RWPE2 (cell line): ENCODE data around the gene S100G.
A peak's percentile ranks its signal among the peaks of the same experiment; 100 is the strongest.

ENCODE experiments used
- ATAC-seq: fragments of 200-7000 bp; cut with Tn5 transposase; 3 replicates; pipeline ENCODE4 v1.9.1; 2021; ENCODE audit warnings: low read depth
- DNase-seq: peaks from one replicate; pipeline ENCODE4 v3.0.0-alpha.2; 2020; ENCODE audit warnings: low spot score
- H3K27ac ChIP-seq: fragments of 450-650 bp; 2 replicates; pipeline ENCODE4 v1.5.1; 2017; ENCODE audit warnings: mild to moderate bottlenecking; ENCODE audit not compliant: poor library complexity, severe bottlenecking
- H3K27me3 ChIP-seq: fragments of 250-450 bp; sonication (Bioruptor Pico); 2 replicates; pipeline ENCODE4 v1.5.1; 2021; ENCODE audit warnings: mild to moderate bottlenecking, moderate library complexity; ENCODE audit not compliant: insufficient read depth, poor library complexity, severe bottlenecking
- H3K36me3 ChIP-seq: fragments of 250-450 bp; sonication (Bioruptor Pico); 2 replicates; pipeline ENCODE4 v1.5.1; 2020; ENCODE audit warnings: low read depth, mild to moderate bottlenecking, moderate library complexity
- H3K4me1 ChIP-seq: fragments of 250-450 bp; sonication (Bioruptor Pico); 2 replicates; pipeline ENCODE4 v1.5.1; 2021; ENCODE audit warnings: mild to moderate bottlenecking, moderate library complexity; ENCODE audit not compliant: insufficient read depth, poor library complexity, severe bottlenecking
- H3K4me3 ChIP-seq: fragments of 250-450 bp; sonication (Bioruptor Pico); 2 replicates; pipeline ENCODE4 v1.5.1; 2021; ENCODE audit warnings: mild to moderate bottlenecking, moderate library complexity; ENCODE audit not compliant: severe bottlenecking
- H3K9me3 ChIP-seq: fragments of 250-450 bp; sonication (Bioruptor Pico); 2 replicates; pipeline ENCODE4 v1.5.1; 2021; ENCODE audit warnings: mild to moderate bottlenecking, moderate library complexity; ENCODE audit not compliant: severe bottlenecking
- TF ChIP-seq, protein P1 (sequence below): fragments of 450-650 bp; IDR thresholded peaks from one replicate; pipeline ENCODE4 v1.5.1; 2017; ENCODE audit warnings: mild to moderate bottlenecking, moderate library complexity; ENCODE audit not compliant: poor library complexity, severe bottlenecking

Gene S100G

DNA sequence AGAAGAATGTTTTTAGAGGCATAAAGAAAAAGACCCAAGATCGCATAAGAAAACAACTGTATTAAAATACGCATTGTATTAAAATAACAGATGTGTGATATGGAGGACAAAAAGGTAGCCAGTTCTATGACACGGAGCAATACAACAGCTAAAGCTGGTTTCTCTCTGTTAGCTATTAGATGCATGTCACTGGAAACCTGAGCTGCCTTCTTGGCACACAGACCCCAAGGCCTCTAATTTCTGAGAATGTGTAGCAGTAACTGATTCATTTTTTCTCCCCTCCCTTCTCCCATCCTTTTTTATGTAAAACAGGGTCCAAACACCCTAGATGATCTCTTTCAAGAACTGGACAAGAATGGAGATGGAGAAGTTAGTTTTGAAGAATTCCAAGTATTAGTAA is 4.1 kb downstream of the S100G start:
- no peak for ATAC-seq
- no peak overlapping the region for H3K4me3 ChIP-seq
- H3K4me1 ChIP-seq: peaks cover 9% of the 10 kb centered on the region
- no peaks in the 10 kb centered on the region for H3K36me3 ChIP-seq
- TF ChIP-seq, protein P1, sequence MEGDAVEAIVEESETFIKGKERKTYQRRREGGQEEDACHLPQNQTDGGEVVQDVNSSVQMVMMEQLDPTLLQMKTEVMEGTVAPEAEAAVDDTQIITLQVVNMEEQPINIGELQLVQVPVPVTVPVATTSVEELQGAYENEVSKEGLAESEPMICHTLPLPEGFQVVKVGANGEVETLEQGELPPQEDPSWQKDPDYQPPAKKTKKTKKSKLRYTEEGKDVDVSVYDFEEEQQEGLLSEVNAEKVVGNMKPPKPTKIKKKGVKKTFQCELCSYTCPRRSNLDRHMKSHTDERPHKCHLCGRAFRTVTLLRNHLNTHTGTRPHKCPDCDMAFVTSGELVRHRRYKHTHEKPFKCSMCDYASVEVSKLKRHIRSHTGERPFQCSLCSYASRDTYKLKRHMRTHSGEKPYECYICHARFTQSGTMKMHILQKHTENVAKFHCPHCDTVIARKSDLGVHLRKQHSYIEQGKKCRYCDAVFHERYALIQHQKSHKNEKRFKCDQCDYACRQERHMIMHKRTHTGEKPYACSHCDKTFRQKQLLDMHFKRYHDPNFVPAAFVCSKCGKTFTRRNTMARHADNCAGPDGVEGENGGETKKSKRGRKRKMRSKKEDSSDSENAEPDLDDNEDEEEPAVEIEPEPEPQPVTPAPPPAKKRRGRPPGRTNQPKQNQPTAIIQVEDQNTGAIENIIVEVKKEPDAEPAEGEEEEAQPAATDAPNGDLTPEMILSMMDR: no peak
- H3K9me3 ChIP-seq: no peaks in the 10 kb centered on the region
- no peaks in the 10 kb centered on the region for H3K27me3 ChIP-seq
- no peak overlapping the region for H3K27ac ChIP-seq
- DNase-seq: no peak

DNA sequence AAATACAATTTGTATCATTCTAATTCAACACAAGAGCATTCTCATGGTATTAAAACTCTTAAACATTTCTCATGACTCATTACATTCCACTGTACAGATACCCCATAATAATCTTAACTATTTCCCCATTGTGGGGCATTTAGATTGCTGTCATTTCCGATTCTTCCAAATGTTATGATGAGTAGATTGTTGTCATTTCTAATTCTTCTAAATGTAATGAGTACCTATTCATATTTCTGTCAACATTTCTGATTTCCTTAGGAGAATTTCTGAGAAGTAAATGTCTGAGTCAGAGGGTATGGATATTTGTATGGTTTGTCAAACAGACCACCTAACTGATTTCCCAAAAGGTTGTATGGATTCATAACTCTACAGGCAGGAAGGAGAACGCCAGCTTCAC is 8.3 kb downstream of the S100G start:
- Histone ChIP-seq H3K36me3 (no peaks in the 10 kb centered on the region), H3K4me3 (no peak overlapping the region), H3K27me3 (no peaks in the 10 kb centered on the region), H3K4me1 (peaks cover 9% of the 10 kb centered on the region), H3K9me3 (no peaks in the 10 kb centered on the region), H3K27ac (peak overlapping the region; percentile 66)
- ATAC-seq (peak; percentile 80), DNase-seq (no peak)
- TF ChIP-seq, protein P1: no peak

DNA sequence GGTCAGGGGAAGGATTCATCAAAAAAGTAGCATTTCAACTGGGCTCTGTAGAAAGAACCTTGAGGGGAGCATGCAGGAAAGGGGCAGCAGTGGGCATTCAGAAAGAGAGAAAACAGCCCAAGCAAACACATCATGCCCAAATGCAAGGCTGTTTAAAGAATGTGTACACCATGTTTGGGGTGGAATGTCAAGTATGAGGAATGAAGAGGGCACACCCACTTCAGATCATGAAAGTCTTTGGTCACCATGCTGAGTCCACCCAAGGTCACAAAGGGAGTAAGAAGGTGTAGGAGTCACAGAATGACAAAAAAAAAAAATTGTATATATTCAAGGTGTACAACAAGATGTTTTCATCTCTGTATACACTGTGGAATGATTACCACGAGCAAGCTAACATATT is 9.4 kb downstream of the S100G start:
- TF ChIP-seq, protein P1: no peak
- Histone ChIP-seq H3K36me3 (no peaks in the 10 kb centered on the region), H3K4me1 (peaks cover 9% of the 10 kb centered on the region), H3K4me3 (no peak overlapping the region), H3K9me3 (no peaks in the 10 kb centered on the region), H3K27me3 (no peaks in the 10 kb centered on the region), H3K27ac (peak overlapping the region; percentile 66)
- DNase-seq (no peak), ATAC-seq (no peak)

DNA sequence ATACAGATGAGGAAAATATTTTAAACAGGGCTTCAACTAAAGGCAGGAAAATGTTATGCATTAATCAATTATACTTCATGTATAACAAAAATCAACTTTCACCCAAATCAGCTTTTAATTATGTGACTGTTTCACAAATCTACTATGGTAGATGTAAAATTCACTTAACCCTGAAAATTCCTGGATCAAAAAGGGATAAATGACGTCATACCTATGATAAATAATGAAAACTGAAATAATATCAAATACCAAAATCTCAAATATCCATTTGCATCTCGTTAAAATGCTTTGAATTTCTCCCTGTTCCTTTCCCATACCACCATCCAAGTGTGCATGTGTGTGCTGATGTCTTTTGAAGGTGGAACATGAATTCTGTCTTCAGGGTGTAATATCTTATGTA is 11.5 kb downstream of the S100G start:
- H3K27me3 ChIP-seq: no peaks in the 10 kb centered on the region
- ATAC-seq (no peak), DNase-seq (no peak)
- H3K36me3 ChIP-seq: no peaks in the 10 kb centered on the region
- H3K9me3 ChIP-seq: no peaks in the 10 kb centered on the region
- peaks cover 9% of the 10 kb centered on the region for H3K4me1 ChIP-seq
- H3K4me3 ChIP-seq: no peak overlapping the region
- TF ChIP-seq, protein P1: no peak
- H3K27ac ChIP-seq: no peak overlapping the region

DNA sequence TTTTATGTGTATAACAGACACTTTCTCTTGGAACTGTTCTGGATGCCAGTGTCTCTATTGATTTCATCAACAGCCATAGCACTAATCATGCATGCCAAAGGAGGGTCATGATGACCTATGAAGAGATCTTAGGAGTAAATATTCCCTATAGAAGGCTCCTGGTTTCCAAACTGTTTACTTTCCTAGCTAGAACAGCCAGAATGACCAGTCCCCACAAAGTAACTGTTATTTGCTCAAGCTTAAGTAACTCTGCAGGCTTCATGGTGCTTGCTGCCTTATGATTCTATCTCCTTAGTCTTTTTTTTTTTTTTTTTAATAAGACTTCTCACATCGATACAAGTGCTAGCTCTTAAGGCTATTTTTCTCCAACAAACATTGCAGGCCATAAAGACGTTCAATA is 12.4 kb downstream of the S100G start:
- ATAC-seq (no peak), DNase-seq (no peak)
- no peaks in the 10 kb centered on the region for H3K9me3 ChIP-seq
- no peak overlapping the region for H3K27ac ChIP-seq
- H3K4me3 ChIP-seq: no peak overlapping the region
- TF ChIP-seq, protein P1: no peak
- H3K4me1 ChIP-seq: peaks cover 9% of the 10 kb centered on the region
- no peaks in the 10 kb centered on the region for H3K36me3 ChIP-seq
- no peaks in the 10 kb centered on the region for H3K27me3 ChIP-seq
